Karpas-422 (cell line): ENCODE measurements around the gene SNRPF. TPM values are rescaled to one million over a fixed set of nuclear protein-coding genes. Genes with fewer than 3 reads are reported as not detected.

Experiments used
- DNase-seq: peaks from one replicate; pipeline ENCODE4 v3.0.0-alpha.2; 2015
- H2AFZ ChIP-seq: fragments of 200-600 bp; sonication (generic); 2 replicates; pipeline ENCODE4 v1.6.1; 2014; ENCODE audit warnings: antibody characterized with exemption, low read length, mixed read lengths
- H3K27ac ChIP-seq: fragments of 200-600 bp; sonication (generic); 2 replicates; pipeline ENCODE4 v1.5.1; 2014; ENCODE audit warnings: mild to moderate bottlenecking, low read length, moderate library complexity
- H3K27me3 ChIP-seq: fragments of 200-600 bp; sonication (generic); 2 replicates; pipeline ENCODE4 v1.6.1; 2014; ENCODE audit warnings: low read length, mixed read lengths
- H3K36me3 ChIP-seq: fragments of 200-600 bp; sonication (generic); 2 replicates; pipeline ENCODE4 v1.6.1; 2014; ENCODE audit warnings: low read length, mixed read lengths; ENCODE audit not compliant: insufficient read depth
- H3K4me1 ChIP-seq: fragments of 200-600 bp; sonication (generic); 2 replicates; pipeline ENCODE4 v1.6.1; 2014; ENCODE audit warnings: mild to moderate bottlenecking, low read length, mixed read lengths
- H3K4me2 ChIP-seq: fragments of 200-600 bp; sonication (generic); 2 replicates; pipeline ENCODE4 v1.6.1; 2014; ENCODE audit warnings: low read length, low read depth, mild to moderate bottlenecking; ENCODE audit not compliant: poor library complexity, severe bottlenecking
- H3K4me3 ChIP-seq: fragments of 200-600 bp; sonication (generic); 2 replicates; pipeline ENCODE4 v1.5.1; 2014; ENCODE audit warnings: mild to moderate bottlenecking, antibody characterized with exemption, low read length, mixed read lengths
- H3K79me2 ChIP-seq: fragments of 200-600 bp; sonication (generic); 2 replicates; pipeline ENCODE4 v1.6.1; 2014; ENCODE audit warnings: mild to moderate bottlenecking, low read length, mixed read lengths
- H3K9ac ChIP-seq: fragments of 200-600 bp; sonication (generic); 2 replicates; pipeline ENCODE4 v1.6.0; 2014; ENCODE audit warnings: low read length
- H3K9me2 ChIP-seq: fragments of 200-600 bp; sonication (generic), shearing (Covaris generic); replicated peaks from 2 replicates; pipeline ENCODE4 v1.6.0; 2014; ENCODE audit warnings: mild to moderate bottlenecking, low read length, moderate library complexity; ENCODE audit not compliant: insufficient read depth
- H3K9me3 ChIP-seq: fragments of 300-700, 200-600 bp; sonication (generic); 2 replicates; pipeline ENCODE4 v1.6.1; 2014; ENCODE audit warnings: low read length, mixed read lengths
- H4K20me1 ChIP-seq: fragments of 200-600 bp; sonication (generic); 2 replicates; pipeline ENCODE4 v1.6.1; 2014; ENCODE audit warnings: mild to moderate bottlenecking, antibody characterized with exemption, low read length, low read depth; ENCODE audit not compliant: insufficient read depth
- total RNA-seq: library from RNA; depleted of rRNA; stranded (reverse); fragments of >200 nt; shearing (Covaris generic); gene quantifications from 2 replicates; pipeline ENCODE4 v1.2.3, GENCODE V29; 2014; ENCODE audit warnings: low replicate concordance

Gene SNRPF
- total RNA-seq, 1 experiment from 2014 or later, result 41.4 TPM

- H3K4me1 ChIP-seq, result no peaks in the 10 kb centered on the region
- H3K27me3 ChIP-seq, result no peaks in the 10 kb centered on the region
- no peak overlapping the region for H2AFZ ChIP-seq
- no peaks in the 10 kb centered on the region for H4K20me1 ChIP-seq
- no peak overlapping the region for H3K27ac ChIP-seq
- no peak overlapping the region for H3K4me3 ChIP-seq
- no peak overlapping the region for H3K4me2 ChIP-seq
- DNase-seq, result no peak
- H3K79me2 ChIP-seq, result no peaks in the 10 kb centered on the region
- no peaks in the 10 kb centered on the region for H3K9me3 ChIP-seq
- H3K36me3 ChIP-seq, result no peaks in the 10 kb centered on the region
- no peaks in the 10 kb centered on the region for H3K9me2 ChIP-seq
- no peak overlapping the region for H3K9ac ChIP-seq
These were observed 26.2 kb downstream of the SNRPF start for GRCh38 chr12:95884998-95885397.

DNA sequence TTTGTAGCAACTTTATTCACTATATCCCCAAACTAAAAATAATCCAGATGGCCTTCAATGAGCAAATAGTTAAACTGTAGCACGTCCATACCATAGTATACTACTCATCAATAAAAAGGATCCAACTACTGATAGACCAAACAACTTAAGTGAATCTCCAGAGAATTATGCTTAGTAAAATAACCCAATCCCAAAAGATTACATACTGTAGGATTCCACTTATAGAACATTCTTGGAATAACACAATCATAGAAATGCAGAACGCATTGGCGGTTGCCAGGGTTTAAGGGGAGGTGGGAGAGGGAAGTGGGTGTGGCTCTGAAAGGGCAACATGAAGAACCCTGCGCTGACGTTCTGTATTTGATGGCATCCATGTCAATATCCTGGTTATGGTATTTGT lies 28.6 kb downstream of the SNRPF start:
- no peaks in the 10 kb centered on the region for H3K9me2 ChIP-seq
- H3K27me3 ChIP-seq, result no peaks in the 10 kb centered on the region
- no peak overlapping the region for H3K27ac ChIP-seq
- peaks cover 3% of the 10 kb centered on the region; the same call in 1 of the 2 replicates for H3K4me1 ChIP-seq
- no peaks in the 10 kb centered on the region for H3K9me3 ChIP-seq
- no peak overlapping the region for H3K9ac ChIP-seq
- H3K4me2 ChIP-seq, result no peak overlapping the region
- no peaks in the 10 kb centered on the region for H3K36me3 ChIP-seq
- DNase-seq, result no peak
- H4K20me1 ChIP-seq, result no peaks in the 10 kb centered on the region
- no peak overlapping the region for H3K4me3 ChIP-seq
- H2AFZ ChIP-seq, result no peak overlapping the region
- no peaks in the 10 kb centered on the region for H3K79me2 ChIP-seq

DNA sequence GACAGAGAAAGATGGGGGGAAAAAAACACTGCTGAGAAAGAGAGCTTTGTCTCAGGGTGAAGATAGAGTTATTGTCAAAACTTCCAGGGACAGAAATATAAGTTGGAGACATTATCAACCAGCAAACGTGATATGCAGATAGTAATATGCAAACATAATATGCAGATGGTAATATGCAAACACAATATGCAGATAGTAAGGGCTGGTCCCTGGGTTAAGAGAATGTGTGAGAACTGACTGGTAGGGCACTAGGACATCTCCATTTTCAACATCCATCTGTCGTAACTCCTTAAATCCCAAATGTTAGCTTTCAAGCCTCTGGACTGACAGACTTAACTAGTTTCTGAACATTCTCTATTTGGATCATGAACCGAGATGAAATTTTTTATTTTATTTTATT lies 32.2 kb downstream of the SNRPF start:
- Histone ChIP-seq H3K4me3 (no peak overlapping the region), H3K36me3 (no peaks in the 10 kb centered on the region), H3K4me1 (peaks cover 3% of the 10 kb centered on the region; the same call in 1 of the 2 replicates), H2AFZ (no peak overlapping the region), H3K4me2 (no peak overlapping the region), H3K9me3 (no peaks in the 10 kb centered on the region), H3K9ac (no peak overlapping the region), H3K27me3 (no peaks in the 10 kb centered on the region), H3K27ac (no peak overlapping the region), H3K9me2 (no peaks in the 10 kb centered on the region), H4K20me1 (no peaks in the 10 kb centered on the region), H3K79me2 (no peaks in the 10 kb centered on the region)
- no peak for DNase-seq

GRCh38 chr12:95896846-95897245 lies 38.1 kb downstream of the SNRPF start:
- H3K79me2 ChIP-seq, result no peaks in the 10 kb centered on the region
- H3K27ac ChIP-seq, result no peak overlapping the region

DNA sequence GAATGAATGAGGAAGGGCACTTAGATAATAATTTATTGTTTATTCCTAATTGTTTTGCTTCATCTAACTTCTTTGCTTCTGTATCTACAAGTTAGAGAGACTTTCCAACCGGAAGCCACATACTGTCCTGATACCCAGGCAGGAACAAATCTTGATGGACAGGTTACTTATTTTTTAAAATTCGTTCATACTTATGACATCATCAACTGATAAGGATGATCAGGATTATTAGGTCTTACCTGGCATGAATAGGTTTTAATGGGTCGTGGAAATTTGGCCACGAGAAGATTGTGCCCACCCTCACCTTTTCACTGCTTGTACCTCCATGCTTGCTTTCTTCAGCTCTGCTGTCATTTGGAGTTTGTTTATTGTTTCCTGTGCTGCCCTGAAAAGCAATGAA lies 39.3 kb downstream of the SNRPF start:
- no peak overlapping the region for H3K27ac ChIP-seq
- no peaks in the 10 kb centered on the region for H3K4me1 ChIP-seq
- no peak overlapping the region for H2AFZ ChIP-seq

More at GRCh38 chr12:95896846-95897245, 38.1 kb downstream of the SNRPF start:
- Histone ChIP-seq H3K9me3 (no peaks in the 10 kb centered on the region), H3K4me3 (no peak overlapping the region), H3K9ac (no peak overlapping the region), H3K27me3 (no peaks in the 10 kb centered on the region), H3K36me3 (no peaks in the 10 kb centered on the region), H4K20me1 (no peaks in the 10 kb centered on the region), H3K9me2 (no peaks in the 10 kb centered on the region), H3K4me2 (no peak overlapping the region), H3K4me1 (no peaks in the 10 kb centered on the region), H2AFZ (no peak overlapping the region)
- no peak for DNase-seq

GRCh38 chr12:95908573-95908972 lies 49.8 kb downstream of the SNRPF start:
- H3K79me2 ChIP-seq, result no peaks in the 10 kb centered on the region
- H3K9me3 ChIP-seq, result no peaks in the 10 kb centered on the region
- H4K20me1 ChIP-seq, result no peaks in the 10 kb centered on the region
- no peaks in the 10 kb centered on the region for H3K27me3 ChIP-seq
- H3K9ac ChIP-seq, result no peak overlapping the region
- H3K4me3 ChIP-seq, result no peak overlapping the region
- no peaks in the 10 kb centered on the region for H3K9me2 ChIP-seq
- no peak for DNase-seq
- H2AFZ ChIP-seq, result no peak overlapping the region
- H3K4me2 ChIP-seq, result no peak overlapping the region
- H3K4me1 ChIP-seq, result no peaks in the 10 kb centered on the region
- no peaks in the 10 kb centered on the region for H3K36me3 ChIP-seq
- no peak overlapping the region for H3K27ac ChIP-seq

More for the DNA sequence above, 39.3 kb downstream of the SNRPF start:
- no peak overlapping the region for H3K4me2 ChIP-seq
- H3K9me2 ChIP-seq, result no peaks in the 10 kb centered on the region
- H3K79me2 ChIP-seq, result no peaks in the 10 kb centered on the region
- no peaks in the 10 kb centered on the region for H3K9me3 ChIP-seq
- no peaks in the 10 kb centered on the region for H3K36me3 ChIP-seq
- no peaks in the 10 kb centered on the region for H3K27me3 ChIP-seq
- no peak overlapping the region for H3K9ac ChIP-seq
- no peaks in the 10 kb centered on the region for H4K20me1 ChIP-seq
- DNase-seq, result no peak
- H3K4me3 ChIP-seq, result no peak overlapping the region

DNA sequence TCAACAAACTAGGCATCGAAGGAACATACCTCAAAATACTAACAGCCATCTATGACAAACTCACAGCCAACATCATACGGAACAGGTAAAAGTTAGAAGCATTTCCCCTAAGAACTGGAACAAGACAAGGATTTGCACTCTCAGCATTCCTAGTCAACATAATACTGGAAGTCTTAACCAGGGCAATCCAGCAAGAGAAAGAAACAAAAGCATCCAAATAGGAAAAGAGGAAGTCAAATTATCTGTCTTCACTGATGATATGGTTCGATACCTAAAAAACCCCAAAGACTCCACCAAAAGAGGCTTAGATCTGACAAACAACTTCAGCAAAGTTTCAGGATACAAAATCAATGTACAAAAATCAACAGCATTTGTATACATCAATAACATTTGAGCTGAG lies 51.1 kb downstream of the SNRPF start:
- Histone ChIP-seq H3K27ac (no peak overlapping the region), H3K9ac (no peak overlapping the region), H3K9me3 (no peaks in the 10 kb centered on the region), H3K79me2 (no peaks in the 10 kb centered on the region), H4K20me1 (no peaks in the 10 kb centered on the region), H2AFZ (no peak overlapping the region), H3K36me3 (no peaks in the 10 kb centered on the region), H3K27me3 (no peaks in the 10 kb centered on the region), H3K4me1 (no peaks in the 10 kb centered on the region), H3K4me2 (no peak overlapping the region), H3K9me2 (no peaks in the 10 kb centered on the region), H3K4me3 (no peak overlapping the region)
- no peak for DNase-seq
